Small intestine (tissue), 7 donors: Measurements from ENCODE around the gene TTC7B. TPM values are rescaled to one million over a fixed set of nuclear protein-coding genes. Genes with fewer than 3 reads are reported as not detected.

ENCODE experiments used
- DNase-seq, 2 donors: peaks; one replicate each; pipeline versions ENCODE4 v3.0.0 to v3.0.0-alpha.2; 2013
- FAIRE-seq: peaks from 2 replicates; lab custom pipeline; 2012; peaks lifted over from hg19 to GRCh38; lab: Jason Lieb, UNC
- H3K27ac ChIP-seq, 3 donors: one replicate each; pipeline ENCODE4 v1.5.1; 2013; ENCODE audit warnings: low read length in 2 of 3, mild to moderate bottlenecking in 2 of 3, control low read depth in 1 of 3, inconsistent platforms in 1 of 3, low read depth in 1 of 3, moderate library complexity in 1 of 3
- H3K27me3 ChIP-seq, 3 donors: one replicate each; pipeline ENCODE4 v1.6.1; 2013; ENCODE audit warnings: low read length in 3 of 3, inconsistent platforms in 1 of 3; ENCODE audit not compliant: control insufficient read depth in 3 of 3, insufficient read depth in 3 of 3
- H3K36me3 ChIP-seq, 3 donors: one replicate each; pipeline ENCODE4 v1.6.1; 2013; ENCODE audit warnings: low read length in 3 of 3, inconsistent platforms in 1 of 3, low read depth in 1 of 3, mild to moderate bottlenecking in 1 of 3, moderate library complexity in 1 of 3; ENCODE audit not compliant: control insufficient read depth in 3 of 3, insufficient read depth in 2 of 3
- H3K4me1 ChIP-seq, 3 donors: one replicate each; pipeline ENCODE4 v1.6.1; 2013; ENCODE audit warnings: low read length in 2 of 3, inconsistent platforms in 1 of 3, low read depth in 1 of 3, mild to moderate bottlenecking in 1 of 3, moderate library complexity in 1 of 3; ENCODE audit not compliant: control insufficient read depth in 3 of 3, insufficient read depth in 2 of 3
- H3K4me3 ChIP-seq, 3 donors: one replicate each; pipeline ENCODE4 v1.5.1; 2013; ENCODE audit warnings: low read length in 3 of 3, control low read depth in 1 of 3, inconsistent platforms in 1 of 3, low read depth in 1 of 3, mild to moderate bottlenecking in 1 of 3, moderate library complexity in 1 of 3
- H3K9me3 ChIP-seq, 2 donors: one replicate each; pipeline ENCODE4 v1.6.1; 2013; ENCODE audit warnings: low read depth in 1 of 2, low read length in 1 of 2; ENCODE audit not compliant: control insufficient read depth in 2 of 2, insufficient read depth in 1 of 2
- WGBS, 3 donors: extraction: QIAGEN DNeasy Blood & Tissue Kit; methylation state at CpG; one replicate each; pipeline ENCODE4 v1.1.7; 2013; 5-methylcytosine and 5-hydroxymethylcytosine counted together
- polyA plus RNA-seq, 4 donors: library from polyadenylated mRNA; stranded (reverse) in 3 of 4; unstranded in 1 of 4; fragments of 200-250 nt in 3 of 4; fragments of 120-200 nt in 1 of 4; gene quantifications; one replicate each; pipeline versions ENCODE4 v1.2.1 to v1.2.3, GENCODE V29; 2013
- donor health status: healthy with polysubstance abuse.
- donor health status: control.
- donor health status: control.
- donor health status: Bipolar disorder and iron deficiency.
- donor health status: healthy.

The TTC7B gene
- polyA plus RNA-seq, 4 donors = 2.9 to 8.8 (median 4.3) TPM

DNA sequence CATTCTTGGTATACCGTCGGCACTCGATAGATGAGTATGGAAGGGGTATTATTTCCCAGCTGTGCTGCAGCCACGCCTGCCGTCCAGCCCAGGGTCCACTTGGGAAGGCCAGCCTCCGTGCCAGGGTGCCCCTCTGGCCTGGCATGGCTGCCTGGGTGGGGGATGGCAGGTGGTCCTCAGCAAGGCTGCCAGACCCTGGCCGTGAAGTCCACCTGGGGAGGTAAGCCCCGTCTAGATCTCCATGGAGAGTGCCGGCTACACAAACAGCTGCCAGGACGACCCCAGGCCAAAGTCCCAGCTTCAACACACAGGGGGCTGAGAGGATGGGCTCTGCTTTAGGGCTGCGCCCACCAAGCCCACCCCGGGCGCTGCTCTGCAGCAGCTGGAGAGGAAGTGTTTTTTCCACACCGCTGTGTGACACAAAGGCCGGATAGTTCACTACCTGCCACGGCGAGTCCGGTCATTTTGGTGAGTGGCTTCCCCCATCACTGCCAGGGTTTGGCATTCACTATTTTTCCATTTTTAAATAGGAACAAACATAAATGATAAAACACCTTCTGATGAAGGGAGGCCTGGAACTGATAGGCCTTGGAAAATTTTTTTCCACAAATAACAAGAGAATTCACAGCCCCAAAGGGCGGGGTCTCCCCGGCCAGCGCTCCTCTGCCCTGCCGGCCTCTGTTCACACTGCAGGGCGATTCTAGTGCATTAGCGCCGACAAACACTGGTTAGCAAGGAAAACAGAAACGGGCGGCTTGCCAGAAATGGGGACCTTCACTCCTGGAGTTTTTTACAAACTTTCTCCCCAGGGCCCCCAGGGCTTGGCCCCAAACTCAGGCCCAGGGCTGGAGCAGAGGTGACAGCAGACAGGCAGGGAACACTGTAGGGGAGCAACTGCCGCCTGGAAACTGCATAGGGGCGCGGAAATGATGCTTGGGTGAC lies 257.9 kb downstream of the TTC7B start:
- H3K4me1 ChIP-seq = peaks cover 0 to 29% (median 0%) of the 10 kb centered on the region in 3 donors
- 84 to 89% (median 86%) methylated on average over 30 of the region's 30 CpGs for WGBS, 3 donors
- DNase-seq (peak in 1 of 2 donors; percentile 33), FAIRE-seq (no peak)
- H3K36me3 ChIP-seq = peaks cover 0 to 4% (median 0%) of the 10 kb centered on the region in 3 donors
- no peak overlapping the region for H3K4me3 ChIP-seq
- H3K9me3 ChIP-seq = no peaks in the 10 kb centered on the region
- no peaks in the 10 kb centered on the region for H3K27me3 ChIP-seq
- no peak overlapping the region for H3K27ac ChIP-seq

DNA sequence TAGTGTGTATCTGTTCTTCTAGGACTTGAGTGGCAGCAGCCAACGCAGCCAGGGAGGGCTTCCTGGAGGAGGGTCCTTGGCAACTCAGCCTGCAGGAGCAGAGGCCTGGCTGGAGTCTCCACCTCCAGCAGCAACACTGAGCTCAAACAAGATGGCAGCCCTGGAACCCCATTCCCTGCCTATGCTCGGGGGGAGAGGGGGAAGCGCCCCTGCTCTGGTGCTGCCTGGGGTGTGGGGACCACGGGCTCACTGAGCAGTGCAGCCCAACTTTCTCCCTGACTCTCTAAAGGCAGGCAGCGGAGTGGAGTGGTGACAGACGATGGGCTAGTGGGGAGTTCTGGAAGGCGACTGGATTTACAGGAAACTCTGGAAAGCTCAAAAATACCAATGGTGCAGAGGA lies 258.7 kb downstream of the TTC7B start:
- Histone ChIP-seq H3K4me1 (peaks cover 0 to 29% (median 0%) of the 10 kb centered on the region in 3 donors), H3K4me3 (no peak overlapping the region), H3K27ac (no peak overlapping the region), H3K27me3 (no peaks in the 10 kb centered on the region), H3K36me3 (peaks cover 0 to 4% (median 0%) of the 10 kb centered on the region in 3 donors), H3K9me3 (no peaks in the 10 kb centered on the region)
- 85 to 90% (median 89%) methylated on average over 7 of the region's 7 CpGs for WGBS, 3 donors
- FAIRE-seq (no peak), DNase-seq (no peak)

DNA sequence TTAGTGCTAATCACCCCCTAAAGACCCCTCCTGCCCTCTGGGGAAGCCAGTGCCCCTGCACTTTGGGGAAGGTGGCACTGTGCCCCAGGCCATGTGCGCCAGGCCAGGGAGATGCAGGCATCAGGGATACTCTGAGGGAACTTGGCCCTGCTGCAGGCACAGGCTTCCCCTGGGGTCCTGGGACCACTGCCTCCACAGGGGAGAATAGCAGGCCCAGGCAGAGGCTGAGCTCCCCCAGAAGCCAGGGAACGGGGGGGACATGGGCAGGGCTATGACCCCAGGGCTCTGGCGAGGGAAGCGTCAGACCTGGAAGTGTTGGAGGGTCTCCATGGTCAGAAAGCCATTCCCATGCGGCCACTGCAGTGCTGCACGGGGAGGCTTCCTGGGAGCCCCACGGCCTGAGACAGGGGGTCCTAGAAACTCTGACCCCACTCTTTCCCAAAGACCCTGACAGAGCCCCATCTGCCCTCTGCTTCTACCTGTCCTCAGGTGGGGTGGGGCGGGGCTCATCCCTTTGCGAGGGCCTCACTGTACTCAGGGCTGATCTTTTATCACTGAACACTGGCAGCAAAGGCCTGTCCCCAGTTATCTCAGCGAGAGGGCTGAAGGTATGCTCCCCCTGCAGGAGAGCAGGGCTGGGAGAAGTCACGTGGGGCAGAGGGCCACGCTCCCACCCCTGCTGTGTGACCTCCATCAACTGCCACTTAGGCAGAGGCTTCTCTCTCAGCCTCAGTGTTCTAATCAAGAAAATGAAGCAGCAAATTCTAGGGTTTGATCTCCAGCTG lies 259.4 kb downstream of the TTC7B start:
- Histone ChIP-seq H3K4me1 (peaks cover 0 to 29% (median 0%) of the 10 kb centered on the region in 3 donors), H3K27me3 (no peaks in the 10 kb centered on the region), H3K36me3 (peaks cover 0 to 4% (median 0%) of the 10 kb centered on the region in 3 donors), H3K4me3 (no peak overlapping the region), H3K27ac (peak overlapping the region in 1 of 3 donors; percentile 9), H3K9me3 (no peaks in the 10 kb centered on the region)
- no peak for FAIRE-seq
- peak in 1 of 2 donors; percentile 69 for DNase-seq
- WGBS, 3 donors = 56 to 82% (median 74%) methylated on average over 11 to 12 of the region's 12 CpGs

DNA sequence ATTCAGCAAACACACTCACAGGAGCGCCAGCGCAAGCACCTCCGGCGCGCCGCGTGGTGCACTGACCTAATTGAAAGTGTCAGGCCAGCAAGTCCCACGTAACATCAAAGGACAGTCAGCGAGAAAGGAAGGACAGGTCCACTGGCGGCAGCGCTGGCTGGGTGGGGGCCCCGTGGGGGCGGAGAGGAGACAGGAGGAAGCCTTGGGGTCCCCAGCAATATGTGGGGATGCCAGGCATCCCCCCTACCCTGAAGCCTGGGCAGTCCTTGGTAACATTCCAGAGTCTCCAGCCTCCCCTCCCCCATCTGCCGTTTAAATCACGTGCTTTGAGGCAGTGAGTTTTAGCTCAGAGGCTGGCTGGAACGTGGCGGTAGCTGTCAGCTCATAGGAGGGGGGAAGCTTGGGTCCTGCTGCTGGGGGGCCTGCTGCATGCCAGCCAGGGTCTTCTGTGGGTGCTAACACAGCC lies 260.2 kb downstream of the TTC7B start:
- DNase-seq = peak; percentile 32 to 86
- Histone ChIP-seq H3K4me3 (peak overlapping the region in 2 of 3 donors; percentile 18 to 27), H3K27me3 (no peaks in the 10 kb centered on the region), H3K4me1 (peaks cover 0 to 29% (median 0%) of the 10 kb centered on the region in 3 donors), H3K36me3 (peaks cover 0 to 4% (median 0%) of the 10 kb centered on the region in 3 donors), H3K9me3 (no peaks in the 10 kb centered on the region), H3K27ac (peak overlapping the region in 1 of 3 donors; percentile 9)
- 15 to 52% (median 24%) methylated on average over 16 to 17 of the region's 17 CpGs for WGBS, 3 donors
- no peak for FAIRE-seq

DNA sequence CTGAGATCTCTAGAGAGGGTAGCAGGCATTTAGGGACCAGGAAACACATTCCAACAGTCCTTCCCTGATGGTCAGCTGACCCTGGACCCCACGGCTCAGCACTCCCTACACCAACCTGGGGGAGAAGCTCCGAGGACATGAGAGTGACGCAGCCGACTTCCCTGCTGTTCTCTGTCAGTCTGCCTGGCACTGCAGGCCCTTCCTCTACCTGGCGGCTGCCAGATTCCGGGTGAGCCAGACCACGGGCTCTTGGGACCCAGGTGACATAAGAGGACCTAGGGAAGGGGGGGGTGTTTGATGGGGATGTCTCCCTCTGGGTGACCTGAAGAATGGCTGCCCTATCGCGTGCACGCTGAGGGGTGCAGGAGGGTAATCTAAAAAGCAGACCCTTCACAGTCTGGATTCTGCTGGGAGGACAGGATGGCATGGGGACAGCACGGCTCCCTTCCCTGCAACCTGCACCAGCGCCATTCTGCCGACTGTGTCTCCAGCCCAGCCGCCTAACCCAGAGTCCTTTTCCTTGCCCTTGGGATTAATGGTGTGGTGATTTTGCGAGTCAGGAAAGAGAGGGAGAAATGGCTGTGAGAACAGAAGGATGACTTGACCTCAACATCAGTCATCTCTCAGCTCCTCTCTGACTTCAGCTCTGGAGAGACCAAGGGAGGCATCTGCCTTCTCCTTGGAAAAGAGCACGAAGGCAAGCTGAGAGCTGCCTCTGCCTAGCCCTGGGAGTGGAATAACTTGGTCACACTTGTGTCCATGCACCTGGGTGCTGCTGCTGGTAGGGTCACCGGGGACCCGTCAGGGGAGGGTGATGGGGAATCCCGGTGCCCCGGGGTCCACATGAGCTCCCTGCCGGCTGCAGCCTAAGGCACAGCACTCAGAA lies 260.9 kb downstream of the TTC7B start:
- no peak overlapping the region for H3K27ac ChIP-seq
- H3K4me3 ChIP-seq = peak overlapping the region in 2 of 3 donors; percentile 18 to 27

DNA sequence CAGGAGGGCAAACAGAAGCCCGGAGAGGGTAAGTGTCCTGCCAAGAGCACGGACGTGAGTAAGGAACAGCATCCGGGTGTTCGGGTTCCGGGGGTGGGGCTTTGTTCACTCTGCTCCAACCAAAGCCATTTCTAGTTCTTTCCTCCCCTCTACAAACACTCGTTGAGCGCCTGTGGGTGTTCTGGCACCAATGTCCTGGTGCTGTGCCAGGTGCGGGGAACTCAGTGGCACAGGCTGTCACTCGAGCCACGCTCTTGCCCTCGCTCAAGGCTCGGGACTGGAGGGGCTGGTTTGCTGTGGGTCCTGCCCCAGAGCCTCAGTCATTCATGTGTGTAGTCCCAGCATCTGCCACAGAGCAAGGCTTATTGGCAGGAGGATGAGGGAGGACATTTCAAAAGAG lies 261.9 kb downstream of the TTC7B start:
- DNase-seq (no peak), FAIRE-seq (no peak)
- H3K4me3 ChIP-seq = no peak overlapping the region
- peaks cover 0 to 4% (median 0%) of the 10 kb centered on the region in 3 donors for H3K36me3 ChIP-seq
- peaks cover 0 to 29% (median 0%) of the 10 kb centered on the region in 3 donors for H3K4me1 ChIP-seq
- WGBS, 3 donors = 69 to 83% (median 82%) methylated on average over 13 of the region's 13 CpGs
- H3K27me3 ChIP-seq = no peaks in the 10 kb centered on the region
- H3K9me3 ChIP-seq = peaks cover 0 to 7% of the 10 kb centered on the region in 2 donors
- no peak overlapping the region for H3K27ac ChIP-seq

More for the DNA sequence above, 260.9 kb downstream of the TTC7B start:
- 67 to 84% (median 78%) methylated on average over 21 of the region's 21 CpGs for WGBS, 3 donors
- Histone ChIP-seq H3K27me3 (no peaks in the 10 kb centered on the region), H3K36me3 (peaks cover 0 to 4% (median 0%) of the 10 kb centered on the region in 3 donors), H3K9me3 (peaks cover 0 to 5% of the 10 kb centered on the region in 2 donors), H3K4me1 (peaks cover 0 to 29% (median 0%) of the 10 kb centered on the region in 3 donors)
- FAIRE-seq (no peak), DNase-seq (no peak)

DNA sequence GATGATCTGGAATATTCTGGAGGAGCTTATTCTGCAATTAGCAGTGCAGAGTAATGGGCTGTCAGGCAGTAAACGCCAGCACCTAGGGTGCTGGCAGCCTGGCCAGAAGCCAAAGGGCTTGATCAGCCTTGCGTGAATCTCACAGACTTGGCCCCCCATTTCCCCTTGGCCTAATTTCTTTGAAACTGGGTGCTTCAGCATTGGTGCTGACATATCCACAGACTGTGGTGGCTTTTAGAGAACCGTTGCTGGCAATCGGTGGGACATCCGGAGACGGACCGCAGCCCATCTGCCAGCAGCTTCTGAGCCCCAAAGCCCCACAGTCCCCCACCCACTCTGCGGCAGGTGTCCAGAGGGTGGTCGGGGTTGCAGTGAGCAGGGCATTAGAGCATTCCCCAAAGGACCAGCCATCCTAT lies 262.3 kb downstream of the TTC7B start:
- Histone ChIP-seq H3K9me3 (peaks cover 0 to 7% of the 10 kb centered on the region in 2 donors), H3K27ac (no peak overlapping the region), H3K36me3 (peaks cover 0 to 4% (median 0%) of the 10 kb centered on the region in 3 donors), H3K4me3 (no peak overlapping the region), H3K4me1 (peaks cover 0 to 29% (median 0%) of the 10 kb centered on the region in 3 donors), H3K27me3 (no peaks in the 10 kb centered on the region)
- WGBS, 3 donors = 69 to 80% (median 72%) methylated on average over 9 of the region's 9 CpGs
- no peak for DNase-seq
- no peak for FAIRE-seq
